ENCODE data around the gene PGBD5. TPM values are rescaled to one million over a fixed set of nuclear protein-coding genes. Genes with fewer than 3 reads are reported as not detected.

Gene PGBD5
- total RNA-seq, 2 experiments from 2014 or later = not detected

GRCh38 chr1:230425252-230426091 lies 660 bp downstream of the PGBD5 start:
- H3K4me3 ChIP-seq (ENCODE audit: low read depth, low read length, poor library complexity, severe bottlenecking) = no peak overlapping the region
- ChIA-PET CTCF (ENCODE audit: unreplicated experiment) (no interaction called here), POLR2A (no interaction called here)
- intact Hi-C loops (cut with micrococcal nuclease; ENCODE audit: unreplicated experiment) = no loop called here
- TF ChIP-seq EZH2phosphoT487 (IDR thresholded peaks at IDR 0.05; ENCODE audit: borderline replicate concordance, low read depth, low read length) (no peak), CTCF (conservative IDR thresholded peaks at IDR 0.05; ENCODE audit: low read length) (no peak)
- no peaks in the 10 kb centered on the region for H4K20me1 ChIP-seq (ENCODE audit: insufficient read depth, low read length)
- no peaks in the 10 kb centered on the region for H3K4me1 ChIP-seq (ENCODE audit: insufficient read depth, low read length, poor library complexity, severe bottlenecking)
- H3K27ac ChIP-seq (ENCODE audit: low read depth, low read length, poor library complexity, severe bottlenecking) = no peak overlapping the region
- BruUV-seq (replicated peaks) = no TSS peak
- DNase-seq (ENCODE audit: low spot score) = no peak
- no peak overlapping the region for H2AFZ ChIP-seq (ENCODE audit: low read length)
- H3K4me2 ChIP-seq (ENCODE audit: low read length) = no peak overlapping the region
- H3K36me3 ChIP-seq (ENCODE audit: insufficient read depth, low read length) = no peaks in the 10 kb centered on the region
- H3K9me3 ChIP-seq (ENCODE audit: low read length) = no peaks in the 10 kb centered on the region
- no peaks in the 10 kb centered on the region for H3K9me2 ChIP-seq (ENCODE audit: insufficient read depth, low read length)
- H3K79me2 ChIP-seq (ENCODE audit: insufficient read depth, low read depth, low read length) = no peaks in the 10 kb centered on the region

GRCh38 chr1:230424391-230425251 lies 1.5 kb downstream of the PGBD5 start:
- intact Hi-C loops (cut with micrococcal nuclease; ENCODE audit: unreplicated experiment) = no loop called here
- no peak overlapping the region for H3K4me2 ChIP-seq (ENCODE audit: low read length)
- BruUV-seq (replicated peaks) = no TSS peak
- CTCF ChIA-PET (ENCODE audit: unreplicated experiment) = no interaction called here
- no peaks in the 10 kb centered on the region for H4K20me1 ChIP-seq (ENCODE audit: insufficient read depth, low read length)
- H3K4me3 ChIP-seq (ENCODE audit: low read depth, low read length, poor library complexity, severe bottlenecking) = no peak overlapping the region
- no peak overlapping the region for H2AFZ ChIP-seq (ENCODE audit: low read length)
- no peaks in the 10 kb centered on the region for H3K79me2 ChIP-seq (ENCODE audit: insufficient read depth, low read depth, low read length)
- TF ChIP-seq EZH2phosphoT487 (IDR thresholded peaks at IDR 0.05; ENCODE audit: borderline replicate concordance, low read depth, low read length) (no peak), CTCF (conservative IDR thresholded peaks at IDR 0.05; ENCODE audit: low read length) (no peak)
- H3K4me1 ChIP-seq (ENCODE audit: insufficient read depth, low read length, poor library complexity, severe bottlenecking) = no peaks in the 10 kb centered on the region
- POLR2A ChIA-PET = no interaction called here
- H3K27ac ChIP-seq (ENCODE audit: low read depth, low read length, poor library complexity, severe bottlenecking) = no peak overlapping the region
- H3K36me3 ChIP-seq (ENCODE audit: insufficient read depth, low read length) = no peaks in the 10 kb centered on the region
- H3K9me3 ChIP-seq (ENCODE audit: low read length) = no peaks in the 10 kb centered on the region
- no peak for DNase-seq (ENCODE audit: low spot score)
- no peaks in the 10 kb centered on the region for H3K9me2 ChIP-seq (ENCODE audit: insufficient read depth, low read length)

Measured in OCI-LY7 (cell line).